ENCODE results near the gene PRDM2.

Gene PRDM2

GRCh38 chr1:13820456-13820855 lies 120.5 kb downstream of the PRDM2 start:
- no peak for DNase-seq

GRCh38 chr1:13823126-13823880 lies 123.3 kb downstream of the PRDM2 start:
- DNase-seq: no peak

DNA sequence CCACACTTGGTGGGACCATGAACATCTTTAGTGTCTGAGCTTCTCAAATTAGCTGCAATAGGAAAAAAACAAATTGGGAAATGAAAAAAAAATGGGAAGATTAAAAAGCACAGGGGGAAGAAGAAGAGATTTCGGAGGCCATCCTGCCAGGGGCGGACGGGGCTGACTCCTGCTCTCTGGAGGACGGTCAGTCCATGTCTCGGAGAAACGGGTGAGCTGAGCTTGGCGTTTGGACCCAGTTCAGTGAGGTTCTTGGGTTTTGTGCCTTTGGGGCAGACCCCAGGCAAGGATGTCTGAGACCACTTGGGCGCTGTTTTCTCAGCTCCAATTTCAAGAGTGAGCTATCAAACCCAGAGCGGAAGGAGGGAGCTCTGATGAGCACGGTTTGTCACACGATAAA lies 123.9 kb downstream of the PRDM2 start:
- DNase-seq: peak; percentile 19

- DNase-seq: no peak
These were observed 124.6 kb downstream of the PRDM2 start for GRCh38 chr1:13824626-13825025.

DNA sequence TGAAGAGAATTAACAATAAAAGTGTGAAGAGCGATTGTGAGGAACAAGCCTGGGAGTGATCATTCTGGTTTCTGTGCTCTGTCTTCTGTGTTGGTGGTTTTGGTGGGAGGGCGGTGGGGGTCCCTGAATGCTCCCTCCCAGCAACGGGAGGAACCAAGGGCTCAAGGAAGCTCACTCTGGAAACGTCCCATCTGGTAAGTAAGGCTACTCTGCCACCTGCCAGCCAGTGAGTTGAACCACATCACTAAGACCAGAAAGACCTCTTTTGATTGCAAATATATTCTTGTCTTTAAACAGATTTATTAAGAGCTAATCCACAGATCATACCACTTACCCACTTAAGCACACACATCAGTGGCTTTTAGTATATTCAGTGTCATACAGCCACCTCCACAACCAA lies 125.0 kb downstream of the PRDM2 start:
- DNase-seq: no peak

- DNase-seq: no peak
These were observed 126.0 kb downstream of the PRDM2 start for GRCh38 chr1:13826009-13826408.

DNA sequence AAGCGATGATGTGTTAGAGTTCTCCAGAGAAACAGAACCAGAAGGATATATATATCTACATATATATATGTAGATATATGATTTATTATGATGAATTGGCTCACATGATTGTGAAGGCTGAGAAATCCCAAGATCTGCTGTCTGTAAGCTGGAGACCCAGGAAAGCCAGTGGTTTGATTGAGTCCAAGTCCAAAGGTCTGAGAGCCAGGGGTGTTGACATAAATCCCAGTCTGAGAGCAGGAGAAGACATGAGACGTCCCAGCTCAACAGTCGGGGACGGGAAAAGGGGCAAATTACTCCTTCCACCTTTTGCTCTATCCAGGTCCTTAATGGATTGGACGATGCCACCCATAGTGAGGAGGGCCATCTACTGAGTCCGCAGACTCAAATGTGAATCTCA lies 126.6 kb downstream of the PRDM2 start:
- no peak for DNase-seq

DNA sequence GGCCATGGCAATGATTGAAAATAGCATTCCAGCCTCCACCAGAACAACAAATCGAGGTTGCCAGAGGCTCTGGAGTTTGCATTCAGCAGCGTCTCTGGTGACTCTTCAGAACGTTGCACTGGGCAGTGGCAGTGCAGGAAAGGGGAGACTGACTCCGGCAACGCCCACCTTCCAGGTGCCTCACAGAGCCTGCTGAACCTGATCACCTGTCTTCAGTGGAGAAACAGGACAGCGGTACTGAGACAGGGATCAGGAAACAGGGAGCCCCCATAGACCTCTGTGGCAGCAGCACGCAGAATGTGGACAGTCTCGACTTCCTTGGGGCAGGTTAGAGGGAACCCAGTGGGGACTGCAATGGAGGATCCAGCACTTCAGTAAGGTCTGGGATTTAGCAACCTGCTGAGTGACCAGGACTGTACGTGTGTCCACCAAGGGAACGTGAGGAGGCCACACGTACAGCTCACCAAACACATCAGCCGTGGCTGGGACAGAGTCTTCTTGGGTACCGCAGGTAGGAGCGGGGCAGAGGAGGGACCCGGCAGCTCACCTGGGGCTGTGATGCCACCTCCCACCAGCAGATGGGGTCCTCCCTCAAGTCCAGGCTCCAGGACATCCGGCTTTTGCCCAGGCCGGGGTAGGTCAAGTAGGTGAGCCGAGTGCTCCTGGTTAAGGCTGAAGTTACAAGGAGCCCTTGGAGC lies 128.6 kb downstream of the PRDM2 start:
- DNase-seq: no peak

DNA sequence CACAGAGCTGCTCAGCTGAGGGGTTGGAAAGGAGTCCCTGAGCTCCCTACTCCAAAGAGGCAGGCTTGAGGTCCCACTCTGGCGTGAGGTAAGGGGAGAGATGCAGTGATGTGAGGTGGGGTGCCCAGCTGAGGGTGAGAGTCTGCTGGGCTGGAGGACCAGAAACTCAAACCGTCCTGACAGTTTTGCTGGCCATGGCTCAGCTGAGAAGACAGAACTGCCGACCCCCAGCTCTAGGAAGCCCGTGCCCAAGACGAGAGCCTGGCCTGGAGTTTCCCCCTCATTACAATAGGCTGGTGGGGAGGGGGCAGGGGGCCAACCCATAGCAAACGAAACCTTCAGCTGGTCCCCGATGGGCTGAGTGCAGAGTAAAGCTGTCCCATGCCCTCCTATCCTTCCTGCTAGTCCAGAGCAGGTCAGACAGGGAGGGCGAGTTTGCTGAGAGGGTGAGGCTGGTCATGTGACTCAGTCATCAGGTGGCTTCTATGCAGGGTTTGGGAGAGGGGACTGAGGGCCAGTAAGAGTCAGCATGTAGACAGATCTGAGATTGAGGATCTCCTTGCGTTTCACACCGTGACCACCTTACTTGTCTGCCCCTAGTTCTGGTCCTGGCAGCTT lies 129.3 kb downstream of the PRDM2 start:
- DNase-seq: no peak

- no peak for DNase-seq
These were observed 130.2 kb downstream of the PRDM2 start for GRCh38 chr1:13830170-13830569.

GRCh38 chr1:13830616-13831280 lies 130.8 kb downstream of the PRDM2 start:
- DNase-seq: no peak

- no peak for DNase-seq
These were observed 132.1 kb downstream of the PRDM2 start for GRCh38 chr1:13832100-13832499.

DNA sequence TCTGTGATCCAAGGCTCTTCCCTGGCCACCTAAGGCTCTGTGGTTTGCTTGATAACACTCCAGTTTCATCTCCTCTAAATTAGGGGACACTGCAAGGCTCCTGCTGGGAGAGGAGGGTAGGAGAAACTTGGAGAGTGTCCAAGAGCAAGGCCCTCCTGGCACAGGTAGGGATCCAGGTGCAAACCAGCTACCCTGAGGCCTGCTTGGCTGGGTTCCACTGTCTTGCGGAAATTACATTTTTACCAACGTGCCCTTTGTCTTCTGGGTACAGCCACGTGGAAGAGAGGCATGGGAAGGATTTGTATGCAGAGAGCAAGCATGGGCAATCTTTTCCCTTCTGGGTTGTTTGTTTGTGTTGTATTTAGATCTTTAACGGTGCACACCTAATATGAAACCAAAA lies 132.5 kb downstream of the PRDM2 start:
- no peak for DNase-seq

DNA sequence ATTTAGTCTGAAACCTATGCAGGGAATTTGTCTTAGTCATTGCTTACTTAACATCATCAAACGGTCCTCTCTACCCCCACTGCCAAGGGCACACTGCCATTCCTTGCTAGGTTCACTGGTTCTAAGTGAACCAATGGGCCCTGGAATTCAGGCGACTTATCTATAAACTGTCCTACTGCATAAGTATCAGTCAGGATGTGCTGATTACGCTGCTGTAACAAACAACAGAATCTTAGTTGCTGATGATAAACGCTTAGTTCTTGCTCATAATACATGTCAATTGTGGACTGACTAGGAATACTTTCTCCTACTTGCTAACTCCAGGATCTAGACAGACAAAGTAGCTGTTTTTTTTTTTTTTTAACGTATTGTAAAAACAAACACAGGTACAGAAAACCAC lies 136.1 kb downstream of the PRDM2 start:
- no peak for DNase-seq

- DNase-seq: no peak
These were observed 136.6 kb downstream of the PRDM2 start for GRCh38 chr1:13836631-13837030.

GRCh38 chr1:13838236-13838635 lies 138.2 kb downstream of the PRDM2 start:
- no peak for DNase-seq

GRCh38 chr1:13842497-13842896 lies 142.5 kb downstream of the PRDM2 start:
- DNase-seq: no peak

DNA sequence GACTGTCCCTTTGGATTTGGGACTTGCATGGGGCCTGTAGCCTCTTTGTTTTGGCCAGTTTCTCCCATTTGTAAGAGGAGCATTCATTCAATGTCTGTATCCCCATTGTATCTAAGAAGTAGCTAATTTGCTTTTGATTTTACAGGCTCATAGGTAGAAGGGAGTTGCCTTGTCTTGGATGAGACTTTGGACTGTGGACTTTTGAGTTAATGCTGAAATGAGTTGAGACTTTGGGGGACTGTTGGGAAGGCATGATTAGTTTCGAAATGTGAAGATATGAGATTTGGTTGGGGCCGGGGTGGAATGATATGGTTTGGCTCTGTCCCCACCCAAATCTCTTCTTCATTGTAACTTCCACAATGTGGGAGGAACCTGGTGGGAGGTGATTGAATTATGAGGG lies 151.7 kb downstream of the PRDM2 start:
- DNase-seq: no peak

- no peak for DNase-seq
These were observed 155.6 kb downstream of the PRDM2 start for GRCh38 chr1:13855554-13855953.

GRCh38 chr1:13860031-13860430 lies 160.0 kb downstream of the PRDM2 start:
- no peak for DNase-seq

DNA sequence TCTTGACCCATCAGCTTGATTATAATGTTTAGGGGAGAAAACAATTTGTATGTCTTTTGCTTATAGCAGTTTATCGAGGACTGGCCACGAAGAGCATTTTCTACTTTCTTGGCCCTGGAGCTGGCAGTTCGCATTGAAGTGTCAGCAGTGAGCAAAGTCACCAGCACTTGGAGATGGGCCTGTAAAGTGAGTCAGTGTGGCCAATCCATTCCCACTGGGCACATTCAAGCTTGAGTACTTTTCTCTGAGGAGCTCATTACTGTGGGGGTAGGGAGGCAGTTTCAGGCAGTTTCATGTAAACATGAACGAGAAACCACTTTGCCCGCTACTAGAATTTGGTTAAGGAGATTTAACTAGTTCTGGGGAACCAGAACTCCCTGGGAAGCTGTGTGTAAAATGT lies 164.8 kb downstream of the PRDM2 start:
- DNase-seq: no peak

- no peak for DNase-seq
These were observed 165.9 kb downstream of the PRDM2 start for GRCh38 chr1:13865851-13866250.

DNA sequence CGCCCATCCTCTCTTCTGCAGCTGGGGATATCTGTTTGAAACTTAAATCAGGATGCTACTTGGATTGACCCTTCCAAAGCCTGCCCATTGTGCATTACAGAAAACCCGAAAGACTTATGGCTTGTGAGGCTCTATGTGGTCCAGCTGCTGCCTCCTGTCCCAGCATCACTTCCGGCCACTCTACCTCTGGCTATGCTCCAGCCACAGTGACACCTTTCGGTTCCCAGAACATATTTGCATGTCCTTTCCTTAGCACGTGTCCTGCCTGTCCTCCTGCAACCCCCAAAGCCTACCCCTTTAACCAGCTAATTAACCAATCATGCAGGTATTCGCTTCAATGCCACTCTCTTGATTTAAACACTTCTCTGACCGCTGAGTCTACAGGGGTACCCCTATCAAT lies 167.6 kb downstream of the PRDM2 start:
- DNase-seq: no peak
